ENCODE measurements around the gene UBAC2. TPM values are rescaled to one million over a fixed set of nuclear protein-coding genes. Genes with fewer than 3 reads are reported as not detected.

Gene UBAC2
- total and polyA plus RNA-seq, 2 of the 8 experiments (the other 6 are each of a cell fraction or from before 2014, with no cell fraction given), result 75.9 to 76.9 TPM

DNA sequence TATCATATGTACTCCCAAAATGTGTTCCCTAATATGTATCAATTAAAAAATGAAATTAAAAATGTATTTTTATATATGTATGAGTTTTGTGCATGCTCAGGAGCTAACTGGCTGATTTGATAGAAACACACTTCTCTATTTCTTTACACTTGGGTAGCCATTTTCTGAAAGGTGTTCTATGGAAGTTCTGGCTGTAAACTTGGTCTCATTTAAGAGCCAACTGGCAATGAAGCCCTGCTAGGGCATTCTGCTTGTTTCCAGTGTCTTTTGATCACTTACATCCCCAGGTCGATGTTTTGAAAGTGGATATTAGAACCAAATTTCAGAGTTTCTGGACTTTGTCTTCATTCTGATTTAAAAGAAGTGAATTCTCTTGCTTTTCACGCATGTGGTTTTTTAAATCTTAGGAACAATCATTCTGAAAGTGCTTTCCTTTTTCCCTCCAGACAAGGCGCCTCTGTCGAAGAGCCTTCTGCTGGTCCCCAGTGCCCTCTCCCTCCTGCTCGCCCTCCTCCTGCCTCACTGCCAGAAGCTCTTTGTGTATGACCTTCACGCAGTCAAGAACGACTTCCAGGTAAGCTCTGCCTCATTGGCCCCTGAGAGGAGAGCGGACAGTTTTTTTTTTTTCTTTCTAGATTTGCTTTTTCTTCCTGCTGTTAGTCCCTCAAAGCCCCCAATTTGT is 37.5 kb downstream of the UBAC2 start:
- no peak overlapping the region for H3K4me3 ChIP-seq (ENCODE audit: extremely low read depth in 1 of 4, insufficient read depth in 2 of 4, low read depth in 3 of 4, low read length in 4 of 4)
- no peak overlapping the region for H2BK12ac ChIP-seq (ENCODE audit: low read depth, low read length)
- H2AFZ ChIP-seq (ENCODE audit: low read length), result no peak overlapping the region
- H4K91ac ChIP-seq (replicated peaks; ENCODE audit: insufficient read length, low read length), result no peak overlapping the region
- no peak overlapping the region for H3K27ac ChIP-seq (ENCODE audit: low read depth, low read length)
- H2AK5ac ChIP-seq (ENCODE audit: low read depth, low read length), result no peak overlapping the region
- H3K23ac ChIP-seq (ENCODE audit: insufficient read length), result no peak overlapping the region
- H2BK15ac ChIP-seq (ENCODE audit: low read length), result no peak overlapping the region
- H3K36me3 ChIP-seq (ENCODE audit: control insufficient read depth in 2 of 4, insufficient read depth in 4 of 4, low read length in 3 of 4), result peaks cover 6 to 33% (median 17%) of the 10 kb centered on the region in 4 experiments
- ChIA-PET CTCF (ENCODE audit: partially characterized antibody) (interaction anchor here (0.9 to 1.4 kb wide), 3 partner anchors 22 to 61 kb away, joined by 4 to 5 read pairs (median 4); no protein-coding TSS in a partner anchor), POLR2A (ENCODE audit: partially characterized antibody) (interaction anchor here (1.5 kb wide), 1 partner anchor 37 kb away, joined by 3 read pairs; the partner anchor contains the start of gene UBAC2)
- no peak overlapping the region for H3K18ac ChIP-seq (ENCODE audit: extremely low read depth, low read length)
- peaks cover 0 to 3% of the 10 kb centered on the region in 2 experiments for H4K20me1 ChIP-seq (replicated peaks in 1 of 2; ENCODE audit: control insufficient read depth in 1 of 2, insufficient read depth in 2 of 2, low read length in 2 of 2)
- H3K9ac ChIP-seq (replicated peaks in 1 of 4; ENCODE audit: extremely low read depth in 1 of 4, low read depth in 3 of 4, low read length in 3 of 4), result no peak overlapping the region
- peaks cover 3% of the 10 kb centered on the region; the same call in 1 of the 2 replicates for H3K23me2 ChIP-seq (ENCODE audit: low read depth, low read length)
- no peak overlapping the region for H2BK5ac ChIP-seq (ENCODE audit: low read depth, low read length)
- H3K14ac ChIP-seq (ENCODE audit: insufficient read length), result no peak overlapping the region
- no peaks in the 10 kb centered on the region; a peak in 1 of 4 replicates for H3K9me3 ChIP-seq (ENCODE audit: insufficient read depth in 2 of 2, low read depth in 1 of 2, low read length in 1 of 2)
- FAIRE-seq (no peak), DNase-seq (ENCODE audit: low read depth in 1 of 2, low spot score in 2 of 2) (no peak)
- H3K79me2 ChIP-seq (ENCODE audit: control insufficient read depth in 1 of 2, insufficient read depth in 2 of 2, low read length in 2 of 2), result peaks cover 0 to 27% of the 10 kb centered on the region in 2 experiments; a peak in 2 of 4 replicates
- H4K8ac ChIP-seq (ENCODE audit: extremely low read depth, insufficient read depth, low read length), result no peak overlapping the region
- no peak overlapping the region for H3K4me2 ChIP-seq (ENCODE audit: insufficient read depth in 1 of 2, low read depth in 2 of 2, low read length in 2 of 2)
- no peak overlapping the region for H3K4ac ChIP-seq (replicated peaks; ENCODE audit: insufficient read length, low read depth, low read length)
- no peak overlapping the region for H3K56ac ChIP-seq (replicated peaks; ENCODE audit: insufficient read length, low read depth, low read length)
- no peak overlapping the region for H4K5ac ChIP-seq (ENCODE audit: insufficient read length, low read depth, low read length)
- H3K4me1 ChIP-seq (replicated peaks in 1 of 4; ENCODE audit: control insufficient read depth in 3 of 4, insufficient read depth in 4 of 4, low read length in 3 of 4), result no peaks in the 10 kb centered on the region
- no peak overlapping the region for H2BK120ac ChIP-seq (replicated peaks; ENCODE audit: low read depth, low read length)
- 91% methylated on average over 8 of the region's 8 CpGs; no CpG with 5 or more reads in 1 of the 2 experiments for WGBS, 2 experiments (ENCODE audit: extremely low coverage in 1 of 2, insufficient coverage in 1 of 2, insufficient read length in 1 of 2, insufficient replicate concordance in 2 of 2, low coverage in 1 of 2, low lambda C conversion rate in 2 of 2, missing lambda C conversion rate in 1 of 2)
- H3K79me1 ChIP-seq (ENCODE audit: low read depth, low read length), result peaks cover 2% of the 10 kb centered on the region; the same call in 1 of the 2 replicates
- no peaks in the 10 kb centered on the region for H3K27me3 ChIP-seq (replicated peaks in 1 of 4; ENCODE audit: control insufficient read depth in 3 of 4, extremely low read depth in 1 of 4, insufficient read depth in 3 of 4, low read length in 3 of 4)
- no peak overlapping the region for H2BK20ac ChIP-seq (ENCODE audit: low read length)
- TF ChIP-seq JUND (IDR thresholded peaks at IDR 0.05; ENCODE audit: low read length) (no peak), RNF2 (IDR thresholded peaks at IDR 0.05; ENCODE audit: borderline replicate concordance, low read depth, low read length, missing control alignments, poor library complexity, severe bottlenecking) (no peak), KDM1A (IDR thresholded peaks at IDR 0.05; ENCODE audit: borderline replicate concordance, low read length) (no peak), CEBPB (IDR thresholded peaks at IDR 0.05; ENCODE audit: low read depth, low read length) (no peak), CBX5 (IDR thresholded peaks at IDR 0.05; ENCODE audit: low read depth, low read length) (no peak), EZH2 (IDR thresholded peaks at IDR 0.05; ENCODE audit: low read depth, low read length, severe bottlenecking) (no peak), CTBP2 (IDR thresholded peaks at IDR 0.05; ENCODE audit: borderline replicate concordance, insufficient read depth, insufficient read length, low read length) (no peak), SIRT6 (IDR thresholded peaks at IDR 0.05; ENCODE audit: low read length) (no peak), ZNF274 (IDR thresholded peaks at IDR 0.05; ENCODE audit: borderline replicate concordance, extremely low read depth, low read length) (no peak), TBP (IDR thresholded peaks at IDR 0.05; ENCODE audit: low read depth, low read length) (no peak), HDAC6 (IDR thresholded peaks at IDR 0.05; ENCODE audit: low read depth, low read length) (no peak), SUZ12 (IDR thresholded peaks at IDR 0.05; ENCODE audit: low read length) (no peak)
